ENCODE results near the gene PPP1R12C. TPM values are rescaled to one million over a fixed set of nuclear protein-coding genes. Genes with fewer than 3 reads are reported as not detected.

The PPP1R12C gene
- total RNA-seq, 1 donor from 2014 or later = 21.8 TPM

DNA sequence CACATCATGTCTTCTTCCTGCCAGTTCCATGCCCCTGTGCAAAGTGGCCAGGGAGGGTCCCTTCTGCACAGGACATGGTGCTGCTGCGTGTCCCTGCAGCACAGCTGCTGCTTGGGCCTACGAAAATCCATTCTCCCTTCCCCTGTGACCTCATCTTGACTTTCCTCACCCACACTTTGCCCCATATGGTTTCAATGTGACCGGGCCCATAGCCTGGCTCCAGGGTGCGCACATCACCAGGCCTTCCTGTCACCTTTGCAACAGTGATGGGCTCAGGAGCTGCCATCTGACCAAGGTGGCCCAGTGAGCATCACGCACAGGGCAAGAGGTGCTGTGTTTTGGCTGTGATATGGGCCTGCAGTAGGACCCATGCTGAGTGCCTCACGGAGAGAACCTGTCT, 10.8 kb downstream of the PPP1R12C start:
- Mint-ChIP-seq H3K4me1 (peaks cover 2% of the 10 kb centered on the region), H3K27me3 (ENCODE audit: insufficient read depth, low read depth) (peaks cover 2% of the 10 kb centered on the region), H3K27ac (no peak overlapping the region), H3K9me3 (no peaks in the 10 kb centered on the region), H3K4me3 (no peak overlapping the region), H3K36me3 (peaks cover 26% of the 10 kb centered on the region)
- Histone ChIP-seq H3K4me1 (no peaks in the 10 kb centered on the region), H3K9ac (no peak overlapping the region), H2AFZ (replicated peaks) (no peak overlapping the region), H3K4me3 (no peak overlapping the region), H3K4me2 (no peak overlapping the region), H3F3A (ENCODE audit: low read depth) (no peaks in the 10 kb centered on the region), H3K27me3 (no peaks in the 10 kb centered on the region), H4K20me1 (ENCODE audit: low read depth) (peaks cover 26% of the 10 kb centered on the region), H3K27ac (no peak overlapping the region), H3K79me2 (ENCODE audit: low read depth) (peaks cover 9% of the 10 kb centered on the region), H3K36me3 (peaks cover 5% of the 10 kb centered on the region), H3K9me3 (ENCODE audit: low read depth) (no peaks in the 10 kb centered on the region)
- no peak for DNase-seq (ENCODE audit: low spot score)
- no peak for TF ChIP-seq EZH2phosphoT487 (IDR thresholded peaks at IDR 0.05)
- TF ChIP-seq, protein P1, sequence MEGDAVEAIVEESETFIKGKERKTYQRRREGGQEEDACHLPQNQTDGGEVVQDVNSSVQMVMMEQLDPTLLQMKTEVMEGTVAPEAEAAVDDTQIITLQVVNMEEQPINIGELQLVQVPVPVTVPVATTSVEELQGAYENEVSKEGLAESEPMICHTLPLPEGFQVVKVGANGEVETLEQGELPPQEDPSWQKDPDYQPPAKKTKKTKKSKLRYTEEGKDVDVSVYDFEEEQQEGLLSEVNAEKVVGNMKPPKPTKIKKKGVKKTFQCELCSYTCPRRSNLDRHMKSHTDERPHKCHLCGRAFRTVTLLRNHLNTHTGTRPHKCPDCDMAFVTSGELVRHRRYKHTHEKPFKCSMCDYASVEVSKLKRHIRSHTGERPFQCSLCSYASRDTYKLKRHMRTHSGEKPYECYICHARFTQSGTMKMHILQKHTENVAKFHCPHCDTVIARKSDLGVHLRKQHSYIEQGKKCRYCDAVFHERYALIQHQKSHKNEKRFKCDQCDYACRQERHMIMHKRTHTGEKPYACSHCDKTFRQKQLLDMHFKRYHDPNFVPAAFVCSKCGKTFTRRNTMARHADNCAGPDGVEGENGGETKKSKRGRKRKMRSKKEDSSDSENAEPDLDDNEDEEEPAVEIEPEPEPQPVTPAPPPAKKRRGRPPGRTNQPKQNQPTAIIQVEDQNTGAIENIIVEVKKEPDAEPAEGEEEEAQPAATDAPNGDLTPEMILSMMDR (IDR thresholded peaks at IDR 0.05) = no peak
- no peak for TF ChIP-seq EZH2 (IDR thresholded peaks at IDR 0.05)

DNA sequence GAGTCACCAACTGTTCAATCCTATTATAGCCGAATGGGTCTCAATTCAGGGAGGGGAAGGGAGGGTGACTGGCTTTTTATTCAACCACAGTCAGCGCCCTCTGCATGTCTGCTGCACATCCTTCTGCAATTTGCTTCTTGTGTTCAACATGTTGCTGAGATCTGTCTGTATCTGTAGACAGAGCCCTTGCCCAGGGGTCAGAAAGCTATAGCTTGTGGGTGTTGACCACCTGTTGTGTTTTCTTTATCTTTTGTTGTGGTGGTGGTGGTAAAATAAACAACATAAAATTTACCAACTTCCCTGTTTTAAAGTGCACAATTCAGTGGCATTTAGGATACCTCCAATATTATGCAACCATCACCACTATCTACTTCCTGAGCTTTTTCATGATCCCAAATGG, 12.2 kb downstream of the PPP1R12C start:
- H3K4me1 Mint-ChIP-seq = peaks cover 4% of the 10 kb centered on the region
- H3K9me3 ChIP-seq (ENCODE audit: low read depth) = no peaks in the 10 kb centered on the region
- peaks cover 6% of the 10 kb centered on the region for H3K79me2 ChIP-seq (ENCODE audit: low read depth)
- no peak for TF ChIP-seq EZH2 (IDR thresholded peaks at IDR 0.05)
- TF ChIP-seq, protein P1 (IDR thresholded peaks at IDR 0.05) = no peak
- H3K4me3 ChIP-seq = no peak overlapping the region
- no peaks in the 10 kb centered on the region for H3K27me3 ChIP-seq
- DNase-seq (ENCODE audit: low spot score) = no peak
- H3F3A ChIP-seq (ENCODE audit: low read depth) = no peaks in the 10 kb centered on the region
- H4K20me1 ChIP-seq (ENCODE audit: low read depth) = peaks cover 25% of the 10 kb centered on the region
- no peak overlapping the region for H3K27ac Mint-ChIP-seq
- H3K9ac ChIP-seq = no peak overlapping the region
- H3K36me3 Mint-ChIP-seq = peaks cover 25% of the 10 kb centered on the region
- no peak overlapping the region for H2AFZ ChIP-seq (replicated peaks)
- no peak overlapping the region for H3K4me2 ChIP-seq
- no peaks in the 10 kb centered on the region for H3K9me3 Mint-ChIP-seq
- H3K4me1 ChIP-seq = no peaks in the 10 kb centered on the region
- no peaks in the 10 kb centered on the region for H3K27me3 Mint-ChIP-seq (ENCODE audit: insufficient read depth, low read depth)
- H3K4me3 Mint-ChIP-seq = no peak overlapping the region
- peaks cover 5% of the 10 kb centered on the region for H3K36me3 ChIP-seq
- H3K27ac ChIP-seq = no peak overlapping the region

DNA sequence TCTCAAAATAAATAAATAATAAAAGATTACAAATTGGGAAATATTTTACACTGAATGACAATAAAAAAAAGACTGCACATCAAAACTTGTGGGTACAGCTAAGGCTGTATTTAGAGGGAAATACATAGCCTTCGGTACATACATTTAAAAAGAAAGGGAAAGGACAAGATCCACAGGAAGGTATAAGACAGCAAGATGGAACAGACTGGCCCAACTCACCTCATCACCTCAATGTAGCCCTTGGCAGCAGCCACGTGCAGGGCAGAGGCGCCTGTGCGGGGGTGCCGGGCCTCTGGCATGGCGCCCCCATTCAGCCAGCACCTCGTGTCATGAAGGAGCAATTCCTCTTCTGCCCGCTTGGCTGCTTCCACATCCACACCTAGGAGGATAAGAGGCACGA, 14.2 kb downstream of the PPP1R12C start:
- Histone ChIP-seq H3K79me2 (ENCODE audit: low read depth) (peaks cover 6% of the 10 kb centered on the region), H3K4me3 (no peak overlapping the region), H3K9ac (no peak overlapping the region), H3K27me3 (no peaks in the 10 kb centered on the region), H4K20me1 (ENCODE audit: low read depth) (peaks cover 29% of the 10 kb centered on the region), H3F3A (ENCODE audit: low read depth) (no peaks in the 10 kb centered on the region), H3K27ac (no peak overlapping the region), H2AFZ (replicated peaks) (no peak overlapping the region), H3K36me3 (peaks cover 5% of the 10 kb centered on the region), H3K9me3 (ENCODE audit: low read depth) (no peaks in the 10 kb centered on the region), H3K4me1 (no peaks in the 10 kb centered on the region), H3K4me2 (no peak overlapping the region)
- no peaks in the 10 kb centered on the region for H3K9me3 Mint-ChIP-seq
- H3K27me3 Mint-ChIP-seq (ENCODE audit: insufficient read depth, low read depth) = no peaks in the 10 kb centered on the region
- peaks cover 10% of the 10 kb centered on the region for H3K4me1 Mint-ChIP-seq
- H3K4me3 Mint-ChIP-seq = no peak overlapping the region
- peaks cover 19% of the 10 kb centered on the region for H3K36me3 Mint-ChIP-seq
- DNase-seq (ENCODE audit: low spot score) = no peak
- no peak overlapping the region for H3K27ac Mint-ChIP-seq
- TF ChIP-seq EZH2phosphoT487 (IDR thresholded peaks at IDR 0.05) (no peak), EZH2 (IDR thresholded peaks at IDR 0.05) (no peak)
- TF ChIP-seq, protein P1 (IDR thresholded peaks at IDR 0.05) = no peak

Data from neural progenitor cell (in vitro differentiated cells).